GM21723 (cell line): ENCODE data around the gene ZC3H13.

Source experiments
- ATAC-seq: cut with Tn5 transposase; IDR thresholded peaks from one replicate; pipeline ENCODE4 v1.9.1; 2021; ENCODE audit warnings: mild to moderate bottlenecking, moderate library complexity; ENCODE audit not compliant: unreplicated experiment

Gene ZC3H13

GRCh38 chr13:46062185-46062584 is 9.6 kb upstream of the ZC3H13 start:
- no peak for ATAC-seq

- no peak for ATAC-seq
Observed at GRCh38 chr13:46059405-46059804, 6.9 kb upstream of the ZC3H13 start.

GRCh38 chr13:46058268-46058667 is 5.7 kb upstream of the ZC3H13 start:
- ATAC-seq: no peak

- ATAC-seq: no peak
Observed at GRCh38 chr13:46057256-46058015, 4.9 kb upstream of the ZC3H13 start.

- no peak for ATAC-seq
Observed at GRCh38 chr13:46053162-46054012, 841 bp upstream of the ZC3H13 start.

- ATAC-seq: peak; percentile 10
Observed at GRCh38 chr13:46051968-46052318, 603 bp downstream of the ZC3H13 start.

- ATAC-seq: no peak
Observed at GRCh38 chr13:46050771-46051170, 1.8 kb downstream of the ZC3H13 start.

GRCh38 chr13:46045424-46045823 is 7.1 kb downstream of the ZC3H13 start:
- ATAC-seq: no peak

GRCh38 chr13:46043647-46044046 is 8.9 kb downstream of the ZC3H13 start:
- ATAC-seq: no peak

- ATAC-seq: no peak
Observed at GRCh38 chr13:46041419-46041839, 11.1 kb downstream of the ZC3H13 start.

- ATAC-seq: no peak
Observed at GRCh38 chr13:46040763-46041162, 11.8 kb downstream of the ZC3H13 start.

- no peak for ATAC-seq
Observed at GRCh38 chr13:46039411-46040182, 12.9 kb downstream of the ZC3H13 start.

GRCh38 chr13:46038296-46038695 is 14.2 kb downstream of the ZC3H13 start:
- no peak for ATAC-seq

GRCh38 chr13:46035066-46035465 is 17.5 kb downstream of the ZC3H13 start:
- no peak for ATAC-seq

- ATAC-seq: no peak
Observed at GRCh38 chr13:46032341-46032740, 20.2 kb downstream of the ZC3H13 start.

- no peak for ATAC-seq
Observed at GRCh38 chr13:46031581-46032263, 20.8 kb downstream of the ZC3H13 start.

GRCh38 chr13:46025157-46025556 is 27.4 kb downstream of the ZC3H13 start:
- ATAC-seq: no peak

- ATAC-seq: no peak
Observed at GRCh38 chr13:46022481-46022880, 30.1 kb downstream of the ZC3H13 start.

- ATAC-seq: no peak
Observed at GRCh38 chr13:46016216-46016615, 36.3 kb downstream of the ZC3H13 start.

GRCh38 chr13:46015366-46015765 is 37.2 kb downstream of the ZC3H13 start:
- ATAC-seq: no peak

- ATAC-seq: no peak
Observed at GRCh38 chr13:46012404-46012803, 40.1 kb downstream of the ZC3H13 start.
